ENCODE measurements around the gene IFITM5.

DNA sequence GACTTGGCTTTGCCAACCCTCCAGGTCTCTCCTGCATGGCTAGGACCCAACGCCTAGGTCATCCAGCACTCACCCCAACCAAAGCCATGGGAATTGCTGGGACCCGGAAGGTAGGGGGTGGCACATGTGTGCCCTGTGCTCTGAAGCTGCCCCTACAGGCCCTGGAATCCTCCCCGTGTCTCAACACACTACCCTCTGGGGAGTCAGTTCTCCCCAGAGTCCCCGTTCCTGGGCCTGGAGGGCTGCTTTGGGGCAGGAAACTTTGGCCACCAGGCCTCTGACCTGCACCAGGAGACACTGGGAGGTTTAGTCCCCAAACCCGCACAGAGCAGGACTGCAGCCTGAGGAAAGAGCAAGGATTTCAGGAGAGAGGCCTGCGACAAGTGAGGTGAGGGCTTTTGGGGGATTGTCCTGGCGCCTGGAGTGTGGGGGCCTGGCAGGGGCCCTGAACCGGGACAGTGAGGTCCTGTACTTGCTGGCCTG, 14.0 kb upstream of the IFITM5 start:
- TF ChIP-seq, protein P1, sequence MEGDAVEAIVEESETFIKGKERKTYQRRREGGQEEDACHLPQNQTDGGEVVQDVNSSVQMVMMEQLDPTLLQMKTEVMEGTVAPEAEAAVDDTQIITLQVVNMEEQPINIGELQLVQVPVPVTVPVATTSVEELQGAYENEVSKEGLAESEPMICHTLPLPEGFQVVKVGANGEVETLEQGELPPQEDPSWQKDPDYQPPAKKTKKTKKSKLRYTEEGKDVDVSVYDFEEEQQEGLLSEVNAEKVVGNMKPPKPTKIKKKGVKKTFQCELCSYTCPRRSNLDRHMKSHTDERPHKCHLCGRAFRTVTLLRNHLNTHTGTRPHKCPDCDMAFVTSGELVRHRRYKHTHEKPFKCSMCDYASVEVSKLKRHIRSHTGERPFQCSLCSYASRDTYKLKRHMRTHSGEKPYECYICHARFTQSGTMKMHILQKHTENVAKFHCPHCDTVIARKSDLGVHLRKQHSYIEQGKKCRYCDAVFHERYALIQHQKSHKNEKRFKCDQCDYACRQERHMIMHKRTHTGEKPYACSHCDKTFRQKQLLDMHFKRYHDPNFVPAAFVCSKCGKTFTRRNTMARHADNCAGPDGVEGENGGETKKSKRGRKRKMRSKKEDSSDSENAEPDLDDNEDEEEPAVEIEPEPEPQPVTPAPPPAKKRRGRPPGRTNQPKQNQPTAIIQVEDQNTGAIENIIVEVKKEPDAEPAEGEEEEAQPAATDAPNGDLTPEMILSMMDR (IDR thresholded peaks at IDR 0.05) = no peak
- TF ChIP-seq POLR2A (IDR thresholded peaks at IDR 0.05) = no peak
- no peak for TF ChIP-seq EP300 (IDR thresholded peaks at IDR 0.05)

All from sigmoid colon (tissue), 4 donors.